DOHH2 (cell line): ENCODE results near the gene HSPB7.

Experiments
- H3F3A ChIP-seq: fragments of 200-600 bp; sonication (generic), shearing (Covaris generic); 2 replicates; pipeline ENCODE4 v1.6.0; 2016; ENCODE audit warnings: antibody characterized with exemption, mild to moderate bottlenecking; ENCODE audit not compliant: control insufficient read depth, insufficient read depth
- H3K27ac ChIP-seq: fragments of 200-600 bp; sonication (generic); 2 replicates; pipeline ENCODE4 v1.5.1; 2014; ENCODE audit warnings: low read depth, mild to moderate bottlenecking, low read length, moderate library complexity
- H3K27me3 ChIP-seq: fragments of 200-600 bp; sonication (generic); 2 replicates; pipeline ENCODE4 v1.6.1; 2014; ENCODE audit warnings: mild to moderate bottlenecking, low read length, mixed read lengths; ENCODE audit not compliant: control insufficient read depth
- H3K36me3 ChIP-seq: fragments of 200-600 bp; sonication (generic); 2 replicates; pipeline ENCODE4 v1.6.1; 2014; ENCODE audit warnings: mild to moderate bottlenecking, low read length, moderate library complexity, mixed read lengths; ENCODE audit not compliant: control insufficient read depth
- H3K4me1 ChIP-seq: fragments of 200-600 bp; sonication (generic); 2 replicates; pipeline ENCODE4 v1.6.1; 2014; ENCODE audit warnings: mild to moderate bottlenecking, low read length, mixed read lengths; ENCODE audit not compliant: control insufficient read depth
- H3K4me2 ChIP-seq: fragments of 200-600 bp; sonication (generic); 2 replicates; pipeline ENCODE4 v1.6.0; 2014; ENCODE audit warnings: mild to moderate bottlenecking, low read length, moderate library complexity
- H3K4me3 ChIP-seq: fragments of 200-600 bp; sonication (generic); 2 replicates; pipeline ENCODE4 v1.5.1; 2014; ENCODE audit warnings: mild to moderate bottlenecking, low read length, mixed read lengths
- H3K79me2 ChIP-seq: fragments of 200-600 bp; sonication (generic); 2 replicates; pipeline ENCODE4 v1.6.1; 2014; ENCODE audit warnings: mild to moderate bottlenecking, low read length, mixed read lengths; ENCODE audit not compliant: control insufficient read depth
- H3K9me2 ChIP-seq: fragments of 200-600 bp; sonication (generic); replicated peaks from 2 replicates; pipeline ENCODE4 v1.6.1; 2014; ENCODE audit warnings: mild to moderate bottlenecking, low read length, mixed read lengths; ENCODE audit not compliant: control insufficient read depth
- H3K9me3 ChIP-seq: fragments of 200-600 bp; sonication (generic); 2 replicates; pipeline ENCODE4 v1.6.1; 2014; ENCODE audit warnings: antibody characterized with exemption, low read length, mixed read lengths; ENCODE audit not compliant: control insufficient read depth, insufficient read depth
- H4K20me1 ChIP-seq: fragments of 200-600 bp; sonication (generic); 2 replicates; pipeline ENCODE4 v1.6.0; 2014; ENCODE audit warnings: low read depth, mild to moderate bottlenecking, antibody characterized with exemption, low read length, moderate library complexity; ENCODE audit not compliant: control insufficient read depth, insufficient read depth
- CTCF ChIP-seq: fragments of 200-600 bp; sonication (generic); IDR thresholded peaks from one replicate; pipeline ENCODE4 v1.5.1; 2014; ENCODE audit warnings: antibody characterized with exemption, mild to moderate bottlenecking, low read depth, low read length; ENCODE audit not compliant: poor library complexity, severe bottlenecking
- EZH2phosphoT487 ChIP-seq: fragments of 200-600 bp; sonication (generic); IDR thresholded peaks from 2 replicates; pipeline ENCODE4 v1.6.1; 2017; ENCODE audit warnings: borderline replicate concordance, mild to moderate bottlenecking, antibody characterized with exemption, low read length, moderate library complexity, mixed read lengths

HSPB7 gene

GRCh38 chr1:15966081-15966955 lies 51.5 kb downstream of the HSPB7 start:
- peak overlapping the region; percentile 41 for H3K4me3 ChIP-seq
- H3F3A ChIP-seq, result 0 out of 2 replicates have a peak, but pooled peaks cover under 1% of the 10 kb centered on the region
- no peaks in the 10 kb centered on the region for H3K9me2 ChIP-seq
- H3K36me3 ChIP-seq, result peaks cover 30% of the 10 kb centered on the region
- no peaks in the 10 kb centered on the region for H3K9me3 ChIP-seq
- no peaks in the 10 kb centered on the region for H4K20me1 ChIP-seq
- H3K4me2 ChIP-seq, result peak overlapping the region; percentile 53
- peaks cover 34% of the 10 kb centered on the region for H3K4me1 ChIP-seq
- no peaks in the 10 kb centered on the region for H3K27me3 ChIP-seq
- no peak overlapping the region; the same call in 1 of the 2 replicates for H3K27ac ChIP-seq
- H3K79me2 ChIP-seq, result peaks cover 62% of the 10 kb centered on the region
- no peak for TF ChIP-seq CTCF
- TF ChIP-seq EZH2phosphoT487, result no peak

GRCh38 chr1:15965228-15965767 lies 52.5 kb downstream of the HSPB7 start:
- Histone ChIP-seq H3K4me2 (peak overlapping the region; percentile 53), H3K27ac (no peak overlapping the region), H3K79me2 (peaks cover 70% of the 10 kb centered on the region), H3K36me3 (peaks cover 27% of the 10 kb centered on the region), H3F3A (peaks cover 4% of the 10 kb centered on the region; the same call in 1 of the 2 replicates), H4K20me1 (no peaks in the 10 kb centered on the region), H3K9me3 (no peaks in the 10 kb centered on the region), H3K4me3 (peak overlapping the region; percentile 29; the same call in 1 of the 2 replicates), H3K27me3 (no peaks in the 10 kb centered on the region), H3K9me2 (no peaks in the 10 kb centered on the region), H3K4me1 (peaks cover 34% of the 10 kb centered on the region)
- TF ChIP-seq CTCF (no peak), EZH2phosphoT487 (no peak)
